ENCODE results near the gene PCDH7. TPM values are rescaled to one million over a fixed set of nuclear protein-coding genes. Genes with fewer than 3 reads are reported as not detected.

PCDH7 gene
- total RNA-seq, 1 donor from 2014 or later: 2.8 TPM

DNA sequence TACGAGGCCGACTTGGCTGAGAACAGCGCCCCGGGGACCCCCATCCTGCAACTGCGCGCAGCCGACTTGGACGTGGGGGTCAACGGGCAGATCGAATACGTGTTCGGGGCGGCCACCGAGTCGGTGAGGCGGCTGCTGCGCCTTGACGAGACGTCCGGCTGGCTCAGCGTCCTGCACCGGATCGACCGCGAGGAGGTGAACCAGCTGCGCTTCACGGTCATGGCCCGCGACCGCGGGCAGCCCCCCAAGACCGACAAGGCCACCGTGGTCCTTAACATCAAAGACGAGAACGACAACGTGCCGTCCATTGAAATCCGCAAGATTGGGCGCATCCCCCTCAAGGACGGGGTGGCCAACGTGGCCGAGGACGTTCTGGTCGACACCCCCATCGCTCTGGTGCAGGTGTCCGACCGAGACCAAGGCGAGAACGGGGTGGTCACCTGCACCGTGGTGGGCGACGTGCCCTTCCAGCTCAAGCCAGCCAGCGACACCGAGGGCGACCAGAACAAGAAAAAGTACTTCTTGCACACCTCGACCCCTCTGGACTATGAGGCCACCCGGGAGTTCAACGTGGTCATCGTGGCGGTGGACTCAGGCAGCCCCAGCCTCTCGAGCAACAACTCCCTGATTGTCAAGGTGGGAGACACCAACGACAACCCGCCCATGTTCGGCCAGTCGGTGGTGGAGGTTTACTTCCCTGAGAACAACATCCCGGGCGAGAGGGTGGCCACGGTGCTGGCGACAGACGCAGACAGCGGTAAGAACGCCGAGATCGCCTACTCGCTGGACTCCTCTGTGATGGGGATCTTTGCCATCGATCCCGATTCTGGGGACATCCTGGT lies 2.4 kb downstream of the PCDH7 start:
- no peak overlapping the region for H3K27ac Mint-ChIP-seq (ENCODE audit: unreplicated experiment)
- peaks cover 18% of the 10 kb centered on the region for H3K9me3 Mint-ChIP-seq (ENCODE audit: unreplicated experiment)
- H3K27me3 Mint-ChIP-seq (ENCODE audit: unreplicated experiment): peaks cover 23% of the 10 kb centered on the region
- peaks cover 12% of the 10 kb centered on the region for H3K4me1 Mint-ChIP-seq (ENCODE audit: low read depth, unreplicated experiment)
- TF ChIP-seq CTCF (IDR thresholded peaks at IDR 0.05; ENCODE audit: partially characterized antibody, unreplicated experiment): no peak
- H3K4me3 Mint-ChIP-seq (ENCODE audit: unreplicated experiment): peak overlapping the region; percentile 68
- DNase-seq: peak; percentile 23
- no peaks in the 10 kb centered on the region for H3K36me3 Mint-ChIP-seq (ENCODE audit: unreplicated experiment)

GRCh38 chr4:30723201-30723955 lies 3.2 kb downstream of the PCDH7 start:
- Mint-ChIP-seq H3K4me1 (ENCODE audit: low read depth, unreplicated experiment) (peaks cover 11% of the 10 kb centered on the region), H3K36me3 (ENCODE audit: unreplicated experiment) (no peaks in the 10 kb centered on the region), H3K4me3 (ENCODE audit: unreplicated experiment) (peak overlapping the region; percentile 68), H3K27me3 (ENCODE audit: unreplicated experiment) (peaks cover 20% of the 10 kb centered on the region), H3K27ac (ENCODE audit: unreplicated experiment) (no peak overlapping the region), H3K9me3 (ENCODE audit: unreplicated experiment) (peaks cover 18% of the 10 kb centered on the region)
- no peak for TF ChIP-seq CTCF (IDR thresholded peaks at IDR 0.05; ENCODE audit: partially characterized antibody, unreplicated experiment)
- DNase-seq: no peak

DNA sequence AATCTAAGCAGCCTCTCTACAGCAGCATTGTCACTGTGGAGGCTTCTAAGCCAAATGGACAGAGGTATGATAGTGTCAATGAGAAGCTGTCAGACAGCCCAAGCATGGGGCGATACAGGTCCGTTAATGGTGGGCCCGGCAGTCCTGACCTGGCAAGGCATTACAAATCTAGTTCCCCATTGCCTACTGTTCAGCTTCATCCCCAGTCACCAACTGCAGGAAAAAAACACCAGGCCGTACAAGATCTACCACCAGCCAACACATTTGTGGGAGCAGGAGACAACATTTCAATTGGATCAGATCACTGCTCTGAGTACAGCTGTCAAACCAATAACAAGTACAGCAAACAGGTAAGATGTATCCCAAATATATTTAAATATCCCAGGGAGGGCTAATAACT lies 4.1 kb downstream of the PCDH7 start:
- H3K4me3 Mint-ChIP-seq (ENCODE audit: unreplicated experiment): no peak overlapping the region
- DNase-seq: no peak

GRCh38 chr4:30725562-30725961 lies 5.4 kb downstream of the PCDH7 start:
- Mint-ChIP-seq H3K4me3 (ENCODE audit: unreplicated experiment) (no peak overlapping the region), H3K9me3 (ENCODE audit: unreplicated experiment) (peaks cover 11% of the 10 kb centered on the region), H3K36me3 (ENCODE audit: unreplicated experiment) (no peaks in the 10 kb centered on the region), H3K27ac (ENCODE audit: unreplicated experiment) (no peak overlapping the region), H3K4me1 (ENCODE audit: low read depth, unreplicated experiment) (peaks cover 1% of the 10 kb centered on the region), H3K27me3 (ENCODE audit: unreplicated experiment) (peaks cover 13% of the 10 kb centered on the region)
- no peak for TF ChIP-seq CTCF (IDR thresholded peaks at IDR 0.05; ENCODE audit: partially characterized antibody, unreplicated experiment)
- DNase-seq: no peak

More for the DNA sequence above, 4.1 kb downstream of the PCDH7 start:
- Mint-ChIP-seq H3K27ac (ENCODE audit: unreplicated experiment) (no peak overlapping the region), H3K27me3 (ENCODE audit: unreplicated experiment) (peaks cover 16% of the 10 kb centered on the region), H3K9me3 (ENCODE audit: unreplicated experiment) (peaks cover 11% of the 10 kb centered on the region), H3K4me1 (ENCODE audit: low read depth, unreplicated experiment) (peaks cover 2% of the 10 kb centered on the region), H3K36me3 (ENCODE audit: unreplicated experiment) (no peaks in the 10 kb centered on the region)
- TF ChIP-seq CTCF (IDR thresholded peaks at IDR 0.05; ENCODE audit: partially characterized antibody, unreplicated experiment): no peak

Measured in glutamatergic neuron (in vitro differentiated cells).